Measurements from ENCODE around the gene MTR.

MTR gene

DNA sequence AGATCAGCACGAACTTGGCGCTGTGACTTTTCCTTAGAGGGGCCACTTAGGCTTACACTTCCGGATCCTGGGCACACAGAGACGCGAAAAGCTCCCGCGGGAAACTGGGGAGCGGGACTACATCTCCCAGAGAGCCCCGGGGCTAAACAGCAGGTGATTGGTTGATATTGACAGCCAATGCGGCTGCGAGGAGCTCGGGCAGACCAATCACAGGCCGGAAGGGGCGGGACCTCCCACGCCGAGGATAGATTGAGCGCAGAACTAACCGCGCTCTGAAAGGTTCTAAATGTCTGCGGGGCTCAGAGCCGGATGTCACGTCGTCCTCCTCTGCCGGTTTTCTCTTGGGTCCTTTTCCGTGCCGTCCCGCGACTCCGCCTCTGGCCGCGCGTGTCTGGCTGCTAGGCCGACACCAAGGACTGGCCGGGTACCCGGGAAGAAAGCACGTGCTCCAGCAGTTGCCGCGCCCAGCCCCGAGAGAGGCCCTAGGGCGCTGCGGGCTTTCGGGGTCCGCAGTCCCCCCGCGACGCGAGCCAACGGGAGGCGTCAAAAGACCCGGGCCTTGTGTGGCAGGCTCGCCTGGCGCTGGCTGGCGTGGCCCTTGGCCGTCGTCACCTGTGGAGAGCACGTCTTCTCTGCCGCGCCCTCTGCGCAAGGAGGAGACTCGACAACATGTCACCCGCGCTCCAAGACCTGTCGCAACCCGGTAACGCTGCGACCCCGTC, at the start of gene MTR:
Gene MTR, plus strand, starts transcription at position 258 of the 722 bp plus-strand sequence. Its CDS starts 412 bp downstream, at position 670.
- Mint-ChIP-seq H3K36me3 (ENCODE audit: low read depth) (peaks cover 5% of the 10 kb centered on the region), H3K9me3 (no peaks in the 10 kb centered on the region), H3K4me1 (ENCODE audit: low read depth) (peaks cover 50% of the 10 kb centered on the region), H3K27me3 (peaks cover 4% of the 10 kb centered on the region), H3K27ac (peak within 1 kb of the TSS; percentile 98), H3K4me3 (peak within 1 kb of the TSS; percentile 98)

DNA sequence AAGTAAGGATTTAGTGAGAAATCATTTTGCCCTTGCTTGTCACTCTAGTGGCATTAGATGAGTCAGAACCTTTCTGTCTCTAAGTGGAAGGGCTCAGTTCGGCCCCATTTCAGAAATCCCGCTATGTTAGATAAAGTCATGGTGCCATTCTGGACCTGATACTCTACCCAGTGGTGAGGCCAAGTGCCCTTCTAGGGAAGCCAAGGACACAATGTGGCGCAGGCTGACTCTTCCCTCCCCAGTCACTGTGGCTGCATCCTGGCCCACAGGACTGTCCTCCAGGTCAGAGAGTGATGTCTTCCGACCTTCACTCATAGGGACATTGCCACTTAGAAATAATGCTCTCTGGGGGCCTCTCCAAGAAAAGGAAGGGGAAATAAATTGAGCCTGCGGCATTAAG, 48.3 kb upstream of the MTR start:
- Mint-ChIP-seq H3K27me3 (peaks cover 9% of the 10 kb centered on the region), H3K9me3 (no peaks in the 10 kb centered on the region), H3K4me3 (no peak overlapping the region), H3K27ac (no peak overlapping the region), H3K4me1 (ENCODE audit: low read depth) (no peaks in the 10 kb centered on the region), H3K36me3 (ENCODE audit: low read depth) (no peaks in the 10 kb centered on the region)

DNA sequence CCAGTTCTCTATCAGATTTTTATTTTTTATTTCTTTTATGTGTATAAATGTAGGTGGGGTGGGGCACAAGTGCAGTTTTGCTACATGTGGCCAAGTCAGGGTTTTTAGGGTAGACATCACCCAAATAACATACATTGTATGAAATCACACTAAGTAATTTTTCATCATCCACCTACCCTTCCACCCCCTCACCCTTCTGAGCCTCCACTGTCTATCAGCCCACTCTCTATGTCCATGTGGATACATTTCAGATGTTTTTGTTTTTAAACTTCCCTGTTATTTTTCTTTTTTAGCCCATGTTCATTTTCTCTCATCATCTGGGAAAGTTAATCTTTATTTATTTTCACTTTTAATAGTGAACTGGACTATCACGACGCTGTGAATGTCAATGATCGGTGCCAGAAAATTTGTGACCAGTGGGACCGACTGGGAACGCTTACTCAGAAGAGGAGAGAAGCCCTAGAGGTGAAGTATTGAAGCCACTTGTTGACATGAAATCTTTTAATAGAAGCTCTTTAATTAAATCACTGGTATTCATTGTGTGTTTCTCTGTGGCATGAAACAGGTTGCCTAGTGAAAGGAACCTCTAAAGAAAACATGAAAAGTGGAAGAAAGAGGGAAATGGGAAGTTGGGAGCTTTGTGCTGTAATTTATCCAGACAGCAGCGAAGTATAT, 47.6 kb upstream of the MTR start:
- H3K4me3 Mint-ChIP-seq, result no peak overlapping the region

GRCh38 chr1:236748268-236748870, 46.7 kb upstream of the MTR start:
- Mint-ChIP-seq H3K4me3 (no peak overlapping the region), H3K27ac (no peak overlapping the region), H3K27me3 (peaks cover 9% of the 10 kb centered on the region), H3K9me3 (no peaks in the 10 kb centered on the region), H3K4me1 (ENCODE audit: low read depth) (no peaks in the 10 kb centered on the region), H3K36me3 (ENCODE audit: low read depth) (no peaks in the 10 kb centered on the region)

More for the DNA sequence above, 47.6 kb upstream of the MTR start:
- Mint-ChIP-seq H3K27ac (no peak overlapping the region), H3K36me3 (ENCODE audit: low read depth) (no peaks in the 10 kb centered on the region), H3K9me3 (no peaks in the 10 kb centered on the region), H3K4me1 (ENCODE audit: low read depth) (no peaks in the 10 kb centered on the region), H3K27me3 (peaks cover 9% of the 10 kb centered on the region)

- H3K4me1 Mint-ChIP-seq (ENCODE audit: low read depth), result no peaks in the 10 kb centered on the region
- no peak overlapping the region for H3K4me3 Mint-ChIP-seq
- peaks cover 9% of the 10 kb centered on the region for H3K27me3 Mint-ChIP-seq
- no peak overlapping the region for H3K27ac Mint-ChIP-seq
- H3K36me3 Mint-ChIP-seq (ENCODE audit: low read depth), result no peaks in the 10 kb centered on the region
- H3K9me3 Mint-ChIP-seq, result no peaks in the 10 kb centered on the region
Observed at GRCh38 chr1:236750928-236751327, 44.2 kb upstream of the MTR start.

DNA sequence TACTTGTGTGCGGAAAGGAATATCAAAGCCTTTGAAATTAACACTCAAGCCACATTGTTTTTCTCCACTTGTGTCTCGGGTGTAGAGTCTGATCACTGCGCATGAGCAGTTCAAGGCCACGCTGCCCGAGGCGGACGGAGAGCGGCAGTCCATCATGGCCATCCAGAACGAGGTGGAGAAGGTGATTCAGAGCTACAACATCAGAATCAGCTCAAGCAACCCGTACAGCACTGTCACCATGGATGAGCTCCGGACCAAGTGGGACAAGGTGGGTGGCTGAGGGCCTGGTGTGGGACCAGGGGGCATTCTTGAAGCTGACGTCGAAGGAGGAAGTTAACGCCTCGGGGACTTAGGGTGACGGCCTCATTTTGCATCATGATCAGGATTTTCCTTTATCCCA, 43.7 kb upstream of the MTR start:
- no peak overlapping the region for H3K27ac Mint-ChIP-seq
- no peaks in the 10 kb centered on the region for H3K36me3 Mint-ChIP-seq (ENCODE audit: low read depth)
- no peaks in the 10 kb centered on the region for H3K9me3 Mint-ChIP-seq
- peaks cover 9% of the 10 kb centered on the region for H3K27me3 Mint-ChIP-seq
- no peaks in the 10 kb centered on the region for H3K4me1 Mint-ChIP-seq (ENCODE audit: low read depth)
- no peak overlapping the region for H3K4me3 Mint-ChIP-seq

- Mint-ChIP-seq H3K4me3 (no peak overlapping the region), H3K36me3 (ENCODE audit: low read depth) (no peaks in the 10 kb centered on the region), H3K27ac (no peak overlapping the region), H3K9me3 (no peaks in the 10 kb centered on the region), H3K4me1 (ENCODE audit: low read depth) (no peaks in the 10 kb centered on the region), H3K27me3 (peaks cover 9% of the 10 kb centered on the region)
Observed at GRCh38 chr1:236751935-236752334, 43.2 kb upstream of the MTR start.

DNA sequence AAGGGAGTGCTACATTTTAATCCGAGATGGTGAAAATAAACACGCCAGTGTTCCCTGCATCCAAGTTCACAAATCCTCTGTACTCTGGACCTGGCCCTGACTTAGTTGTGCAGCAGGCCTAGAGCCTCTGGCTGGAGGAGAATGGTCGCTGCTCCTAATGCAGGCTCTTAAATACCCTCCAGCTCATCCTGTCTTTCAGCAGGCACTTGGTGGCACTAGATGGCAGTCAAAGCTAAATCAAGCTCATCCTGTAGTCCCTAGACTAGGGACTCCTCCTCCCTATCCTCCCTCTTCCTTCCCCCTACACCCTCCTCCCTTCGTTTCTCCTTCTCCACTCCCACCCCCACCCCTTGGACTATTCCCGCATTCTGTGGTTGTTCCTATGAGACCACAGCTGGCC, 41.6 kb upstream of the MTR start:
- no peak overlapping the region for H3K27ac Mint-ChIP-seq
- no peaks in the 10 kb centered on the region for H3K4me1 Mint-ChIP-seq (ENCODE audit: low read depth)
- H3K27me3 Mint-ChIP-seq, result peaks cover 9% of the 10 kb centered on the region
- no peak overlapping the region for H3K4me3 Mint-ChIP-seq
- no peaks in the 10 kb centered on the region for H3K9me3 Mint-ChIP-seq
- no peaks in the 10 kb centered on the region for H3K36me3 Mint-ChIP-seq (ENCODE audit: low read depth)

DNA sequence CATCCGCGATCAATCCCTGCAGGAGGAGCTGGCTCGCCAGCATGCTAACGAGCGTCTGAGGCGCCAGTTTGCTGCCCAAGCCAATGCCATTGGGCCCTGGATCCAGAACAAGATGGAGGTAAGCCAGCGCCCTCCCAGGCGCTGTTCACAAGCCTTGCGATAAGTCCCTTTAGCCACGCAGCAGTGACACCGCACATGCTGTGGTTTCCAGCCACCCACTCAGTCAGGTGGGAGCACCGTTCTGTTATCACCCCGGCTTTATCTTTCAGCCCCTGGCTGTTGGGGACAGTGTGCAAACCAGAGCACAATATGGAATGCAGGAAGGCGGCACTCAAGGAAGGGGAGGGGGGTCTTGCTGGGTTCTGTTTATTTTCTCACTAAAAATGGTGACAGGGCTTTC, 41.1 kb upstream of the MTR start:
- Mint-ChIP-seq H3K4me3 (no peak overlapping the region), H3K9me3 (no peaks in the 10 kb centered on the region), H3K36me3 (ENCODE audit: low read depth) (no peaks in the 10 kb centered on the region)

GRCh38 chr1:236754525-236755210, 40.4 kb upstream of the MTR start:
- Mint-ChIP-seq H3K4me1 (ENCODE audit: low read depth) (no peaks in the 10 kb centered on the region), H3K9me3 (no peaks in the 10 kb centered on the region), H3K27ac (no peak overlapping the region), H3K36me3 (ENCODE audit: low read depth) (no peaks in the 10 kb centered on the region), H3K27me3 (peaks cover 9% of the 10 kb centered on the region), H3K4me3 (no peak overlapping the region)

More for the DNA sequence above, 41.1 kb upstream of the MTR start:
- Mint-ChIP-seq H3K27me3 (peaks cover 9% of the 10 kb centered on the region), H3K4me1 (ENCODE audit: low read depth) (no peaks in the 10 kb centered on the region), H3K27ac (no peak overlapping the region)

- Mint-ChIP-seq H3K27me3 (no peaks in the 10 kb centered on the region), H3K4me3 (no peak overlapping the region), H3K9me3 (no peaks in the 10 kb centered on the region), H3K36me3 (ENCODE audit: low read depth) (no peaks in the 10 kb centered on the region), H3K27ac (no peak overlapping the region), H3K4me1 (ENCODE audit: low read depth) (no peaks in the 10 kb centered on the region)
Observed at GRCh38 chr1:236757640-236758039, 37.5 kb upstream of the MTR start.

DNA sequence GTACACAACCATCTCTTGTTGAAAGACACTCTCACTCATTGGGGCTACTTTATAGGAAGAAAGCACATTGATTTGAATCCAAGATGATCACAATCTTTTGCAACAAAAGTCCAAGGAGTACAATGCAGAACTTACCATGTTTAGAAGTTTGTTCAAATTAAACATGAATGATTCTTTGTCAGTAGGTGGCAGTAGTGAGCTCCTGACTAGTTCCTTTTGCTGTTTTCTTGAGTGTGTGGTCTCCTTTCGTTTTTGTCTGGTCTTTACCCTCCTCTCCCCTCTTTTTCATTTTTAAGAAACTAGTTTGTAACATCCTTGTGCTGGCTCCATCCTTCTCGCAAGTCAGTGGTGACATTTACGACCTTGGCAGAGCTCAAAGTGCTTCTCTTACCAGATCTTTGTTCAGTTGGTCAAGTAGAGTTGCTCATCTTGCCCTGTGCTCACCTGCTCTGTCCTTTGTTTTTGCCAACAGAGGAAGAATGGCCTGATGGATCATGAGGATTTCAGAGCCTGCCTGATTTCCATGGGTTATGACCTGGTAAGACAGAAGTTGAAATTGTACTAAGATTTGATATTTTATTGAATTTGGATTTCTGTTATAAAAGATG, 35.7 kb upstream of the MTR start:
- Mint-ChIP-seq H3K27ac (no peak overlapping the region), H3K36me3 (ENCODE audit: low read depth) (no peaks in the 10 kb centered on the region), H3K27me3 (peaks cover 3% of the 10 kb centered on the region), H3K4me3 (no peak overlapping the region), H3K4me1 (ENCODE audit: low read depth) (no peaks in the 10 kb centered on the region), H3K9me3 (no peaks in the 10 kb centered on the region)

- Mint-ChIP-seq H3K4me3 (no peak overlapping the region), H3K4me1 (ENCODE audit: low read depth) (no peaks in the 10 kb centered on the region), H3K9me3 (no peaks in the 10 kb centered on the region), H3K36me3 (ENCODE audit: low read depth) (no peaks in the 10 kb centered on the region), H3K27ac (no peak overlapping the region), H3K27me3 (peaks cover 6% of the 10 kb centered on the region)
Observed at GRCh38 chr1:236760480-236760879, 34.6 kb upstream of the MTR start.

DNA sequence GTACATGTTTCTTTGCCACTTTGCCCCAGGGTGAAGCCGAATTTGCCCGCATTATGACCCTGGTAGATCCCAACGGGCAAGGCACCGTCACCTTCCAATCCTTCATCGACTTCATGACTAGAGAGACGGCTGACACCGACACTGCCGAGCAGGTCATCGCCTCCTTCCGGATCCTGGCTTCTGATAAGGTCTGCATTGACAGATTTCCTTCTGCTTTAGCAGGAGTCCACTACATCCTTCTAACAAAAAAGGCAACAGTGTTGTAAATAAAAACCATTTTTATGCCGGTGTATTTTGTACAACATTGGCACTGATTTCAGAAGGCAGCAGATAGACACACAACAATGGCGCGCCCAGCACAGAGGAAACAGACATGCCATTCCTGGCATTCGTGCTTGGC, 34.1 kb upstream of the MTR start:
- no peaks in the 10 kb centered on the region for H3K4me1 Mint-ChIP-seq (ENCODE audit: low read depth)
- no peak overlapping the region for H3K4me3 Mint-ChIP-seq
- H3K9me3 Mint-ChIP-seq, result no peaks in the 10 kb centered on the region
- no peak overlapping the region for H3K27ac Mint-ChIP-seq
- peaks cover 10% of the 10 kb centered on the region for H3K27me3 Mint-ChIP-seq
- H3K36me3 Mint-ChIP-seq (ENCODE audit: low read depth), result no peaks in the 10 kb centered on the region

All from stimulated activated naive CD8-positive, alpha-beta T cell treated with anti-CD3 and anti-CD28 coated beads, Interleukin-15, Interleukin-2, amounts not matched to agents 100 ng/mL and 50 ng/mL, for 24 hours (primary cell).